Cardiac fibroblast (primary cell): Measurements from ENCODE around the gene KIF13A.
A peak's percentile ranks its signal among the peaks of the same experiment; 100 is the strongest.

ENCODE experiments used
- DNase-seq, 2 donors: peaks; one replicate each; pipeline versions ENCODE4 v3.0.0 to v3.0.0-alpha.2; 2010; ENCODE audit warnings: low read depth in 2 of 2
- H3K4me3 ChIP-seq, 2 donors: replicated peaks in 1 of 2; 1 replicate in 1 of 2; 2 replicates in 1 of 2; pipeline ENCODE4 v1.5.1; 2011; ENCODE audit warnings: low read depth in 2 of 2, low read length in 2 of 2, mild to moderate bottlenecking in 2 of 2, moderate library complexity in 1 of 2
- TF ChIP-seq, protein P1 (sequence below): IDR thresholded peaks from one replicate; pipeline ENCODE4 v1.5.1; 2011; ENCODE audit warnings: low read depth, mild to moderate bottlenecking, low read length, inconsistent platforms

Gene KIF13A

DNA sequence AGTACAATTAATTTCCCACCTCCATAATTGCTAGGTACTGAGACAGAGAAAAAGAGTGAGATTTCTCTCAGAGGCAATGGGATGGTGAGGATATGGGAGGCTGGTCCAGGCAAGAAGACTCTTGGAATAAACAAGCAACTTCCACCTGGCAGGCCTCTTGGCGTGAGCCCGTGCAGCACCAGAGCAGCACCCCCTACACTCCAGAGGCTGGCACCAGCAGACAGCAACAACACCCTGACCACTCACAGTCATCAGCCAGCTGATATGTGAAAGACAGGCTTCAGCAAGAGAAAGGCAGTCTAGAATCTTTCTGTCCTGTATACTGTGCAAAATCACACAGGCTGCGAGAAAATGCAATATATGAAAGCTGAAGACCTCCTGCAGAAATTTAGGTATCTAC lies 59.7 kb downstream of the KIF13A start:
- DNase-seq, result no peak
- TF ChIP-seq, protein P1, sequence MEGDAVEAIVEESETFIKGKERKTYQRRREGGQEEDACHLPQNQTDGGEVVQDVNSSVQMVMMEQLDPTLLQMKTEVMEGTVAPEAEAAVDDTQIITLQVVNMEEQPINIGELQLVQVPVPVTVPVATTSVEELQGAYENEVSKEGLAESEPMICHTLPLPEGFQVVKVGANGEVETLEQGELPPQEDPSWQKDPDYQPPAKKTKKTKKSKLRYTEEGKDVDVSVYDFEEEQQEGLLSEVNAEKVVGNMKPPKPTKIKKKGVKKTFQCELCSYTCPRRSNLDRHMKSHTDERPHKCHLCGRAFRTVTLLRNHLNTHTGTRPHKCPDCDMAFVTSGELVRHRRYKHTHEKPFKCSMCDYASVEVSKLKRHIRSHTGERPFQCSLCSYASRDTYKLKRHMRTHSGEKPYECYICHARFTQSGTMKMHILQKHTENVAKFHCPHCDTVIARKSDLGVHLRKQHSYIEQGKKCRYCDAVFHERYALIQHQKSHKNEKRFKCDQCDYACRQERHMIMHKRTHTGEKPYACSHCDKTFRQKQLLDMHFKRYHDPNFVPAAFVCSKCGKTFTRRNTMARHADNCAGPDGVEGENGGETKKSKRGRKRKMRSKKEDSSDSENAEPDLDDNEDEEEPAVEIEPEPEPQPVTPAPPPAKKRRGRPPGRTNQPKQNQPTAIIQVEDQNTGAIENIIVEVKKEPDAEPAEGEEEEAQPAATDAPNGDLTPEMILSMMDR, result no peak
- H3K4me3 ChIP-seq, result no peak overlapping the region

- no peak overlapping the region for H3K4me3 ChIP-seq
- TF ChIP-seq, protein P1, result no peak
- peak in 1 of 2 donors; percentile 42 for DNase-seq
These were observed 64.0 kb downstream of the KIF13A start for GRCh38 chr6:17923401-17923863.

DNA sequence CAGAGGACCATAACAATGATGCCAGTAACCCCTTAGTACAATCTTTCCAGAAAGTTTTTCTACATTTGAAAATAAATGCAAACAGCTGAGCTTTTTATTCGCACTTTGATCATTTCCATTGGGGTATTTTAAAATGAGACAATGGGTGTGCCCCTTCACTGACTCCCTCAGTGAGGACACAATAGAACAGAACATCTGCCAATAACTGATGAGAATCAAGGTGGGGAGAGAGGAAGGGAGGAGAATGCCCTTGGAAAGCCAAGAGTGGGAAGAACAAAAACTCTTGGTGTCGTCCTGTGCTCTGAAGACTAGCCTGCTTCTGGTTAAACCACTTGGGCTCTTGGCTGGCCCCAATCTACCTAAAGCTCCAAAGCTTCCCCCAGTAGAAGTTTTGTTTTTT lies 66.0 kb downstream of the KIF13A start:
- TF ChIP-seq, protein P1, result no peak
- H3K4me3 ChIP-seq, result no peak overlapping the region
- DNase-seq, result no peak

DNA sequence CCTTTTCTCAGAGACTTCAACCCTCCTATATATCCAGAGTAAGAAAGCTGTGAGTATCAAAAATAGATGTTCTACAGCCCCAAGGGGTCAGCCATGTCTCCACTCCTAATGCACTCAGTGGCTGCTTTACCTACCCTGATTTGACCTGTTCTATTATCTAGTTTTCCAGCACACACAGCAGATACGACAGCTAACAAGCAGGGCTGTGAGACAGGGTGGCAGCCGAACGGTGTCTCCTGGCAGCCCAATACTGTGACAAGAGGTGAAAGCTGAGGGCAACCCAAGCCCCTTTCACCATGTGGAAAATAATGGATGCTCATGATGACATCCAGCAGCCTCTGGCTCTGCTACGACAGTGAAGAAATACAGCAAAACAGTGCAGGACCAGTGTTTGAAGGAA lies 67.9 kb downstream of the KIF13A start:
- H3K4me3 ChIP-seq, result no peak overlapping the region
- TF ChIP-seq, protein P1, result no peak
- DNase-seq, result no peak

DNA sequence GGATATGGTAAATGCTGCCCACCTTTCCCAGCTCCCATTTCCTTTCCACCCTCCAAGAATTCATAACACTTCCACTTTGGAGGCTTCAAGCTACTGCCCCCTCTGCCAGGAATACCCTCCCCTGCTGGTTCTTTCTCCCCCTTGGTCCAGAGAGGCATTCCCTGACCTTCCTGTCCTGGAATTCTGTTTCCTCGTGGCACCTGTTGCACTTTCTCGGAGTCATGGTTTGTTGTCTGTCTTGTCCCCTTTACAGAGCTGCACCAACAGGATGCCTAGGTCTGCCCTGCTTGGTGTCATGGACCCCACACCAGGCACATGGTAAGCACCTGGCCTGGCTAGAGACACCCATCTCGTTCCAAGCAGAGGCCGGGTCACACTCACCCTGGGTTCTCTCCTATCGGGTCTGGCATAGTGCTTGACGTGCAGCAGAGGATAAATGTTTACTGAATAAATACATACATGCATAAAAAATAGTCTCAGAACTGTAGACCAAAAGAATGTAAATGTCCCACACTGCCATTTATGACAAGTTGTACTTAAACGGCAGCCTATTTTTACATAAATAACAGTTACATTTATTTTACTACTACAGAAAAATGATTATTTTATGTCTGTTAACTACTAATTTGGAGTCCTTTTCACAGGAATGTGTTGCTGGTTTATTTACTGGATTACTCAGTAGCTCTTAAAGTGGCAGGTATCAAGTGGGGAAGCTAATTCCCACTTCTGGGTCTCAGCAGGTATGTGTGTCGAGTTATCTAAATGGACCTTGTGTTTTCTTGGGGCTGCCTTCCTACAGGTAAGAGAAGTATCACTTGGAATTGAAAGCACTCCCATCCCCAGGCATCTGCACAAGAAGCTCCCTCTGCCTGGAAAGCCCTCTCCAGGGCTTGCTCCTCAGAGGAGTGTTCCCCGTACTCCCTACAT lies 69.3 kb downstream of the KIF13A start:
- H3K4me3 ChIP-seq, result no peak overlapping the region
- TF ChIP-seq, protein P1, result no peak
- no peak for DNase-seq

DNA sequence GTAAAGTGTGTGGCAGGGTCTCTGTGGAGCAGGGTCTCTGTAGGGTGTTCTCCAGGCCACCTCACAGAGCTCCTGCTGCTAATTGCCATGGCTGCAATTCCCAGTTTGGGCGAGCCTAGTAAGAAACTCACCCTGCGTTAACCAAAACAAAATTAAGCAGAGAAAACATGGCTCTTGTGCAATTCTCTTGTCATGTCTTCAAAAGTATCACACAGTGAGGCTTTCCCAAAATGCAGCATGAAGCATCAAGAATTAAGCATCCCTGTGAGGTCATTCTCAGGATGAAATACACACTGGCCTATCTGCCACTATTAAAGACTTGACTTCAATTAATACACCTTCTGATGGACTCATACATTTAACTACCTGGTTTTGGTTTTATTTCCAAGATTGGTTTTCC lies 72.8 kb downstream of the KIF13A start:
- TF ChIP-seq, protein P1, result no peak
- no peak overlapping the region for H3K4me3 ChIP-seq
- no peak for DNase-seq
